BLaER1 (cell line): ENCODE data around the gene SRRM2.
A peak's percentile ranks its signal among the peaks of the same experiment; 100 is the strongest.

Source experiments
- H3K27ac ChIP-seq: shearing (Covaris generic); formaldehyde crosslinking; 2 replicates; pipeline ENCODE4 v1.8.1; 2022
- H3K27me3 ChIP-seq: shearing (Covaris generic); formaldehyde crosslinking; 2 replicates; pipeline ENCODE4 v1.8.1; 2022
- H3K36me3 ChIP-seq: shearing (Covaris generic); formaldehyde crosslinking; 2 replicates; pipeline ENCODE4 v1.8.1; 2022
- H3K4me1 ChIP-seq: shearing (Covaris generic); formaldehyde crosslinking; 2 replicates; pipeline ENCODE4 v1.8.1; 2022
- H3K4me2 ChIP-seq: shearing (Covaris generic); formaldehyde crosslinking; 2 replicates; pipeline ENCODE4 v1.8.1; 2022
- H3K4me3 ChIP-seq: shearing (Covaris generic); formaldehyde crosslinking; 2 replicates; pipeline ENCODE4 v1.8.1; 2022
- H3K9ac ChIP-seq: shearing (Covaris generic); formaldehyde crosslinking; 2 replicates; pipeline ENCODE4 v1.8.1; 2022
- H3K9me3 ChIP-seq: shearing (Covaris generic); formaldehyde crosslinking; 2 replicates; pipeline ENCODE4 v1.8.1; 2022
- H4K20me1 ChIP-seq: shearing (Covaris generic); formaldehyde crosslinking; 2 replicates; pipeline ENCODE4 v1.8.1; 2022
- Cebpa-rat ChIP-seq: shearing (Covaris generic); IDR thresholded peaks from 2 replicates; pipeline ENCODE4 v1.8.1; 2022

Gene SRRM2

GRCh38 chr16:2767891-2768290, 15.5 kb downstream of the SRRM2 start:
- no peaks in the 10 kb centered on the region for H3K27me3 ChIP-seq
- peak overlapping the region; percentile 63 for H3K9ac ChIP-seq
- H3K4me1 ChIP-seq = peaks cover 44% of the 10 kb centered on the region
- H3K4me2 ChIP-seq = peak overlapping the region; percentile 77
- peaks cover 100% of the 10 kb centered on the region for H4K20me1 ChIP-seq
- H3K27ac ChIP-seq = peak overlapping the region; percentile 53; the same call in 1 of the 2 replicates
- TF ChIP-seq Cebpa-rat = no peak
- H3K9me3 ChIP-seq = no peaks in the 10 kb centered on the region
- peaks cover 100% of the 10 kb centered on the region for H3K36me3 ChIP-seq
- no peak overlapping the region for H3K4me3 ChIP-seq

- TF ChIP-seq Cebpa-rat = no peak
- H3K9ac ChIP-seq = peak overlapping the region; percentile 63
- peaks cover 44% of the 10 kb centered on the region for H3K4me1 ChIP-seq
- H3K27ac ChIP-seq = peak overlapping the region; percentile 53
- H3K36me3 ChIP-seq = peaks cover 100% of the 10 kb centered on the region
- H3K4me3 ChIP-seq = no peak overlapping the region
- H4K20me1 ChIP-seq = peaks cover 100% of the 10 kb centered on the region
- H3K27me3 ChIP-seq = no peaks in the 10 kb centered on the region
- no peaks in the 10 kb centered on the region for H3K9me3 ChIP-seq
- H3K4me2 ChIP-seq = peak overlapping the region; percentile 77
These were observed 16.1 kb downstream of the SRRM2 start for GRCh38 chr16:2768403-2769089.

- TF ChIP-seq Cebpa-rat = no peak
- peaks cover 46% of the 10 kb centered on the region for H3K4me1 ChIP-seq
- H4K20me1 ChIP-seq = peaks cover 100% of the 10 kb centered on the region
- 0 out of 2 replicates have a peak overlapping the region, but pooled peaks have one; percentile 34 for H3K9ac ChIP-seq
- H3K27me3 ChIP-seq = no peaks in the 10 kb centered on the region
- H3K27ac ChIP-seq = peak overlapping the region; percentile 53
- H3K36me3 ChIP-seq = peaks cover 100% of the 10 kb centered on the region
- H3K4me3 ChIP-seq = no peak overlapping the region
- peak overlapping the region; percentile 77 for H3K4me2 ChIP-seq
- no peaks in the 10 kb centered on the region for H3K9me3 ChIP-seq
These were observed 16.7 kb downstream of the SRRM2 start for GRCh38 chr16:2769100-2769529.

- Histone ChIP-seq H3K4me1 (peaks cover 51% of the 10 kb centered on the region), H4K20me1 (peaks cover 100% of the 10 kb centered on the region), H3K9me3 (no peaks in the 10 kb centered on the region), H3K27ac (peak overlapping the region; percentile 53), H3K4me2 (peak overlapping the region; percentile 77), H3K36me3 (peaks cover 100% of the 10 kb centered on the region), H3K9ac (0 out of 2 replicates have a peak overlapping the region, but pooled peaks have one; percentile 34), H3K27me3 (no peaks in the 10 kb centered on the region), H3K4me3 (no peak overlapping the region)
- TF ChIP-seq Cebpa-rat = no peak
These were observed 17.2 kb downstream of the SRRM2 start for GRCh38 chr16:2769675-2770056.

- H3K4me2 ChIP-seq = no peak overlapping the region; the same call in 1 of the 2 replicates
- H3K9ac ChIP-seq = no peak overlapping the region
- H3K4me1 ChIP-seq = peaks cover 58% of the 10 kb centered on the region
- no peaks in the 10 kb centered on the region for H3K27me3 ChIP-seq
- peak overlapping the region; percentile 53; the same call in 1 of the 2 replicates for H3K27ac ChIP-seq
- no peak for TF ChIP-seq Cebpa-rat
- peaks cover 100% of the 10 kb centered on the region for H4K20me1 ChIP-seq
- no peaks in the 10 kb centered on the region for H3K9me3 ChIP-seq
- no peak overlapping the region for H3K4me3 ChIP-seq
- H3K36me3 ChIP-seq = peaks cover 100% of the 10 kb centered on the region
These were observed 17.9 kb downstream of the SRRM2 start for GRCh38 chr16:2770057-2770951.

GRCh38 chr16:2771496-2772402, 19.3 kb downstream of the SRRM2 start:
- no peak for TF ChIP-seq Cebpa-rat
- Histone ChIP-seq H3K27ac (no peak overlapping the region), H3K9me3 (no peaks in the 10 kb centered on the region), H3K27me3 (no peaks in the 10 kb centered on the region), H3K9ac (no peak overlapping the region), H3K36me3 (peaks cover 88% of the 10 kb centered on the region), H3K4me3 (no peak overlapping the region), H4K20me1 (peaks cover 100% of the 10 kb centered on the region), H3K4me1 (peaks cover 62% of the 10 kb centered on the region), H3K4me2 (no peak overlapping the region)

GRCh38 chr16:2773188-2773968, 20.9 kb downstream of the SRRM2 start:
- Histone ChIP-seq H3K4me3 (no peak overlapping the region), H3K27me3 (no peaks in the 10 kb centered on the region), H3K4me1 (peaks cover 49% of the 10 kb centered on the region), H3K9ac (no peak overlapping the region), H3K4me2 (no peak overlapping the region), H3K27ac (no peak overlapping the region), H4K20me1 (peaks cover 84% of the 10 kb centered on the region), H3K36me3 (peaks cover 72% of the 10 kb centered on the region), H3K9me3 (no peaks in the 10 kb centered on the region)
- no peak for TF ChIP-seq Cebpa-rat

GRCh38 chr16:2774161-2774891, 21.9 kb downstream of the SRRM2 start:
- Histone ChIP-seq H3K4me2 (no peak overlapping the region), H4K20me1 (peaks cover 74% of the 10 kb centered on the region), H3K4me1 (peaks cover 49% of the 10 kb centered on the region), H3K9me3 (no peaks in the 10 kb centered on the region), H3K36me3 (peaks cover 63% of the 10 kb centered on the region), H3K9ac (peak overlapping the region; percentile 100; the same call in 1 of the 2 replicates), H3K27ac (0 out of 2 replicates have a peak overlapping the region, but pooled peaks have one; percentile 13), H3K27me3 (no peaks in the 10 kb centered on the region), H3K4me3 (no peak overlapping the region)
- no peak for TF ChIP-seq Cebpa-rat
